ENCODE data around the gene HEPACAM2. TPM values are rescaled to one million over a fixed set of nuclear protein-coding genes. Genes with fewer than 3 reads are reported as not detected.

Gene HEPACAM2
- polyA plus RNA-seq, 10 donors = 0.10 to 0.21 (median 0.15) TPM; not detected in 7

DNA sequence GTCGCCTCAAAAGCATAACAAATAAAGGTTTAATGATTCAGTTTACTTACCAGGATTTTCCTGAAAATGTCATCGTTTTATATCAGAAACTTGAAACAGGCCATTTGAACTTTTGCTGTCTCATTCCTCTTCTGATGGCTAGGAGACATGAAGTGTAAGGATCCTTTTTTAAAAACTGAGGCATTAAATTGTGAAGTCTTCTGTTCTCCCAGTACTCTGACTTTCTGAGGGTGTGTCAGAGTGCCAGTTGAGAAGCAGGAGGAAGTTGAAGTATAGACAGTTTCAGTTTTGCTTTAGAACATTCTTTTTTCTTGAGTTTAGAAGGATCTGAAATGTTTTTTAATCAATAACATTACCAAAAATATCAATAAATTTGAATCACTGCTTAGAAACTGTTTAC, 78.1 kb downstream of the HEPACAM2 start, which contains the start of gene SAMD9L:
SAMD9L (minus strand) TSS at position 242 of the 400 bp plus-strand sequence. CDS start 12,414 bp downstream, outside the sequence.
- DNase-seq = peak in 1 of 3 donors; percentile 48

GRCh38 chr7:93147363-93147762, 78.9 kb downstream of the HEPACAM2 start:
- peak in 2 of 3 donors; percentile 41 to 70 for DNase-seq

GRCh38 chr7:93146472-93147141, 79.7 kb downstream of the HEPACAM2 start:
- peak in 2 of 3 donors; percentile 49 to 61 for DNase-seq

DNA sequence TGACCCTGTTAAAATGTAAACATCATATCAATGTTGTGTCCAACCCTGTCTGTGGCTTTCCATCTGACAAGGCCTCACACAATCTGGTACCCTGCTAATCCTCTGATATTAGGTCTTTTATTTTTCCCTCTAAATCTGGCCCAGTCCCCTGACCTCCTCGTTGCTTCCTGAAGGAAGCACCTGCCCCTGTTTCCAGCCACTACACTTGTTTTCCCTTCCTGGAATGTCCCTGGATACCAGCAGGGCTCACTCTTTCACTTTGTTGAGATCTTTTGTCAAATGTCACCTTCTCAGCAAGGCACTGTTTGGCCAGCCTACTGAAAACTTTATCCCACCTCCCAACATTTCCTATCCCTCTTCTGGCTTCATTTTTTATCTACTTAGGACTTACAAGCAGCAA, 80.2 kb downstream of the HEPACAM2 start:
- DNase-seq = peak in 1 of 3 donors; percentile 20

- no peak for DNase-seq
Measured at GRCh38 chr7:93145354-93145753, 80.9 kb downstream of the HEPACAM2 start.

- DNase-seq = no peak
Measured at GRCh38 chr7:93142127-93142526, 84.1 kb downstream of the HEPACAM2 start.

DNA sequence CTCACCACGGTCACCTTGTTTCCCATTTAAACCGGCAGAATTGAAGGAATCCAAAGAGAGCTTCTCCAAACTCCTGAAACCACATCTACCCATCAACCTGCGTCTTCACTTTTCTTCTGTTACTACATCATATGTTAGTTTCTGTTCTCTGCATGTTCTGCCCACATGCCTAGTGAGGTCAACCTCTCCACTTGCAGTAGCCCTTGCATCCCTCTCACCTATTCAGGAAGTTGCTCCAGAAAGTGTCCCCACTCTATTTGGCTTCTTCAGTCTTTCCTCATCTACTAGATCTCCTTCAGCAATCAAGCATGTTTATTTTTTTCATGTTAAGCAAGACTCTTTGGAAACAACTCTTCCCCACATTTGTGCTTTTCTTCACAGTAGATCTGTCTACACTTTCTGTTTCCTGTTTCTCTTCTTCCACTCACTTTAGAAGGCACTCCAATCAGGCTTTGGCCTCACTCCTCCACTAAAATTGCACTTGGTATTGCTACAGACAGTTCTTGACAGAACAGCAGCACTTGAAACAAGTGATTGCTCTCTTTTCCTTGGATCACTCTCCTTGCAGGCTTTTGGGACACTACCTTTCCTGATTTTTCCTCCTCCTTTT, 85.6 kb downstream of the HEPACAM2 start:
- no peak for DNase-seq

DNA sequence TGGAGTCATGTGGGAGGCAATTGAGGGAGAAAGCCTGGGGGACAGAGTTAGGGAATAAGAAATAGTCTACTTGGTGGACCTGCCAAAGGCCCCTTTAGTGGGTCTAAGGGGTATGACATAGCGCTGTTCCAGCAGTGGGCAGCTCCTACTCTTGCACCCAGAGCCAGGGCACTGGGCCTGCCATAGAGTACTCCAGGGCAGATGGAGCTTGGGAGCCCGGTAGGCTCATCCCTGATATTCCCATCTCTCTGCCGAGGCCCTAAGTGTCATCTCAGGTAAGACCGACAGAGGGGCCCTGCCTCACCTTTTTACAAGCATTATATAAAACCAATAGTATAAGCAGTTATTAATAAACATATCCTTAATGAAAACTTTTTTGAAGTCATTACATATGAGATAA, 87.7 kb downstream of the HEPACAM2 start:
- DNase-seq = no peak

Other genes with a start within 250 kb of the HEPACAM2 start
- gene SAMD9, start 108.5 kb downstream of the HEPACAM2 start, polyA plus RNA-seq (ENCODE audit: insufficient read length in 10 of 10) = 1 to 10 TPM; 2.4 to 4.1 (median 3.2) TPM
- 1 to 10 TPM; 4.3 to 8.3 (median 6.6) TPM for gene SAMD9L, start 78.1 kb downstream of the HEPACAM2 start, polyA plus RNA-seq (ENCODE audit: insufficient read length in 10 of 10)
- 10 to 100 TPM; 15.7 to 22.4 (median 18.7) TPM for gene VPS50, start 5.9 kb upstream of the HEPACAM2 start, polyA plus RNA-seq (ENCODE audit: insufficient read length in 10 of 10)

Measured in muscle of back (tissue), 11 donors.